Measurements from ENCODE around the gene ZNF786. TPM values are rescaled to one million over a fixed set of nuclear protein-coding genes. Genes with fewer than 3 reads are reported as not detected.

Gene ZNF786
- total RNA-seq, 1 donor from 2014 or later = 16.2 TPM

DNA sequence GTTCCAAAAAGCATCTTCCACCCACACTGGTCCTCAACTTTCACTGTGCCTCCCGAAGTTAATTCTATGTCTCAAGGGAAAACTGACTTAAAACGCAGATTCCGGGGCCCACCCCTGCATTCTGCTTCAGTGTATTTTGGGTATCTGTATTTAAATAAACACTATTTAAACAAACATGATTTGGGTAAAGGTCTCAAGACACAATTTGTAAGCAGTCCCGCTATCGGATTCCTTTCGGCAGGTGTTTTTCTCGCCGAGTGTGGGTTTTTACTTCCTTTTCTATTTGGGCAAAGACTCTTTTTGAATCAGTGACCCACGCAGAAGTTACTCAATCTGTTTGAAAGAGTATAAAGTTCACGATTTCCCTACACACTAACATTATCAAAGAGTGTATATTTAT is 63.5 kb downstream of the ZNF786 start:
- no peaks in the 10 kb centered on the region for H3K36me3 Mint-ChIP-seq (ENCODE audit: low read depth)
- H3K4me3 Mint-ChIP-seq = peak overlapping the region; percentile 98
- peaks cover 2% of the 10 kb centered on the region for H3K27me3 Mint-ChIP-seq (ENCODE audit: low read depth)
- TF ChIP-seq, protein P1, sequence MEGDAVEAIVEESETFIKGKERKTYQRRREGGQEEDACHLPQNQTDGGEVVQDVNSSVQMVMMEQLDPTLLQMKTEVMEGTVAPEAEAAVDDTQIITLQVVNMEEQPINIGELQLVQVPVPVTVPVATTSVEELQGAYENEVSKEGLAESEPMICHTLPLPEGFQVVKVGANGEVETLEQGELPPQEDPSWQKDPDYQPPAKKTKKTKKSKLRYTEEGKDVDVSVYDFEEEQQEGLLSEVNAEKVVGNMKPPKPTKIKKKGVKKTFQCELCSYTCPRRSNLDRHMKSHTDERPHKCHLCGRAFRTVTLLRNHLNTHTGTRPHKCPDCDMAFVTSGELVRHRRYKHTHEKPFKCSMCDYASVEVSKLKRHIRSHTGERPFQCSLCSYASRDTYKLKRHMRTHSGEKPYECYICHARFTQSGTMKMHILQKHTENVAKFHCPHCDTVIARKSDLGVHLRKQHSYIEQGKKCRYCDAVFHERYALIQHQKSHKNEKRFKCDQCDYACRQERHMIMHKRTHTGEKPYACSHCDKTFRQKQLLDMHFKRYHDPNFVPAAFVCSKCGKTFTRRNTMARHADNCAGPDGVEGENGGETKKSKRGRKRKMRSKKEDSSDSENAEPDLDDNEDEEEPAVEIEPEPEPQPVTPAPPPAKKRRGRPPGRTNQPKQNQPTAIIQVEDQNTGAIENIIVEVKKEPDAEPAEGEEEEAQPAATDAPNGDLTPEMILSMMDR (conservative IDR thresholded peaks at IDR 0.05) = no peak
- no peak for DNase-seq (ENCODE audit: low read depth, low spot score)
- H3K27ac Mint-ChIP-seq (ENCODE audit: unreplicated experiment) = no peak overlapping the region
- H3K4me1 Mint-ChIP-seq = peaks cover 48% of the 10 kb centered on the region
- peaks cover 2% of the 10 kb centered on the region for H3K9me3 Mint-ChIP-seq

GRCh38 chr7:149023662-149024061 is 66.9 kb downstream of the ZNF786 start:
- no peak for DNase-seq (ENCODE audit: low read depth, low spot score)
- Mint-ChIP-seq H3K9me3 (no peaks in the 10 kb centered on the region), H3K27ac (ENCODE audit: unreplicated experiment) (peak overlapping the region; percentile 1), H3K27me3 (ENCODE audit: low read depth) (peaks cover 1% of the 10 kb centered on the region), H3K4me3 (peak overlapping the region; percentile 19), H3K4me1 (peaks cover 59% of the 10 kb centered on the region), H3K36me3 (ENCODE audit: low read depth) (peaks cover 13% of the 10 kb centered on the region)
- TF ChIP-seq, protein P1 (conservative IDR thresholded peaks at IDR 0.05) = no peak

DNA sequence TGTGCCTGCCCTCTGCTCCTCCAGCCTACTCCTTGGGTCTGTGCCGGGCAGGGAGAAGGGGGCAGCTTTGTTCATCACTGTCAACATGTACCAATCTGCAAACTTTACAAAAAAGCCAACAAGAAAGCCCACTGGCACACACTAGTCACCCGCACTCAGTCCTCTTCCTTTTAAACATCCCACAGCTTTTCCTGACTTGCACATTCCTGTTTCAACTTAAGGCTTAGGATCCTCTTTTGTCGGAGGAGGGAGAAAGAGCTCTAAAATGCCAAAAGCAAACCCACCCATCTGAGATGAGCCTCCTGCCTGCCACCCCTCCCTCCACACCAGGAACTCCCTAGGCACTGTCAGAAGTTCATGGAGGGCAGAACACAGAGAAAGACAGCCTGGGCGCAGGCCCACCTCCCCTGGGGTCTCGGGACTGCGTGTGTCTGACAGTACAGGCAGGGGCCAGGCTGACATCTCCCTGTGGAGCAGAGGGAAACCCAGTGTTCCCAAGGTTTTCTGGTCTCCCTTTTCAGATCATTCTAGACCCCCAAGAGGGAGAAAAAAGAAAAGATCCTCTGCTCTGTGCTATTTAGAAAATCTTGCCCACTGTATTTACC is 67.7 kb downstream of the ZNF786 start:
- no peak for DNase-seq (ENCODE audit: low read depth, low spot score)
- Mint-ChIP-seq H3K4me3 (peak overlapping the region; percentile 37), H3K4me1 (peaks cover 56% of the 10 kb centered on the region), H3K27me3 (ENCODE audit: low read depth) (no peaks in the 10 kb centered on the region), H3K27ac (ENCODE audit: unreplicated experiment) (no peak overlapping the region), H3K9me3 (no peaks in the 10 kb centered on the region), H3K36me3 (ENCODE audit: low read depth) (peaks cover 13% of the 10 kb centered on the region)
- TF ChIP-seq, protein P1 (conservative IDR thresholded peaks at IDR 0.05) = no peak

DNA sequence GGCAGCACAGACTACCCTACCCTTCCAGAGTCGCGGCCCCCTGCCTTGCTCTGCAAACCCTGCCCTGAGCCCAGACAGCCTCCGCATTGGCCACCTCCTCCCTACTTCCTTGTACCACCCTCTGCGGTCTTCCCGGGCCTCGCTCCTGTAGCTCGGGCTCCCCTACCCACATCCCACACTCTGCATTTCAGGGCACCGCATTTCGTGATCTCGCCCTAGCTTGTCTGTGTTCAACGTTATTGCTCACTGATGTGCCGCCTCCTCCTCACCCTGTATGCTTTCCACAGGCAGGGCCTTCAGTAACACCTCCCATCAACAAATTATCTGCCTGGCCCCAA is 68.8 kb downstream of the ZNF786 start:
- Mint-ChIP-seq H3K27me3 (ENCODE audit: low read depth) (no peaks in the 10 kb centered on the region), H3K9me3 (no peaks in the 10 kb centered on the region), H3K27ac (ENCODE audit: unreplicated experiment) (peak overlapping the region; percentile 5)

DNA sequence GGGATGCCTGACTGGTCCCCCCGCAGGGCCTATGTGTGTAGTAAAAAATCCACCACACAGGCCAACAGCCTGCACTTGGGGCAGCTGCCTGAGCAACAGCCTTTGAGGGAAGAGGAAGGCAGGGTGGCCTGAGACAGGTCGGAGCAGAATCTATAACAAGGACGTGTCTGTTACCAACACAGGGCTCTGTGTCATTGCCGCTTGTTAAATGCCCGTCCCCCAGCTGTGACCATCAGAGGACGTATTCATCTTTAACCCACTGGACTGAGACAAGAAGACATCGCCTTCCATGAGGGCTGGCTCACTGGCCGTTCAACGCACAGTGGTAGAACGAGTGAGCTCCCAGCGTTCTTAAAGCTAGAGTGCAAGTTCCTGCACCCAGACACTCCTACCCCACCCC is 70.0 kb downstream of the ZNF786 start:
- Mint-ChIP-seq H3K4me1 (peaks cover 36% of the 10 kb centered on the region), H3K4me3 (peak overlapping the region; percentile 74), H3K9me3 (no peaks in the 10 kb centered on the region), H3K27me3 (ENCODE audit: low read depth) (no peaks in the 10 kb centered on the region), H3K36me3 (ENCODE audit: low read depth) (peaks cover 17% of the 10 kb centered on the region), H3K27ac (ENCODE audit: unreplicated experiment) (peak overlapping the region; percentile 94)
- TF ChIP-seq, protein P1 (conservative IDR thresholded peaks at IDR 0.05) = no peak
- peak; percentile 22 for DNase-seq (ENCODE audit: low read depth, low spot score)

More for the DNA sequence above, 68.8 kb downstream of the ZNF786 start:
- Mint-ChIP-seq H3K4me1 (peaks cover 44% of the 10 kb centered on the region), H3K4me3 (no peak overlapping the region), H3K36me3 (ENCODE audit: low read depth) (peaks cover 16% of the 10 kb centered on the region)
- no peak for DNase-seq (ENCODE audit: low read depth, low spot score)
- TF ChIP-seq, protein P1 (conservative IDR thresholded peaks at IDR 0.05) = no peak

Other genes starting within 250 kb of the ZNF786 start
- 105 and 106 TPM in 2 replicates for gene EZH2, start 206.4 kb downstream of the ZNF786 start, total RNA-seq
- gene PDIA4, start 62.2 kb downstream of the ZNF786 start, total RNA-seq = 151 and 154 TPM in 2 replicates
- 4.9 and 5.8 TPM in 2 replicates for gene ZNF425, start 35.6 kb upstream of the ZNF786 start, total RNA-seq
- gene ZNF398, start 56.7 kb upstream of the ZNF786 start, total RNA-seq = 19.6 and 20.2 TPM in 2 replicates
- 31.8 TPM in 2 replicates for gene ZNF282, start 104.8 kb upstream of the ZNF786 start, total RNA-seq
- gene ZNF212, start 148.9 kb upstream of the ZNF786 start, total RNA-seq = 15.8 and 15.9 TPM in 2 replicates
- 15.3 and 18.0 TPM in 2 replicates for gene ZNF783, start 171.5 kb upstream of the ZNF786 start, total RNA-seq

All from neural crest cell (in vitro differentiated cells).